Hepatocyte (in vitro differentiated cells): ENCODE measurements around the gene PHLPP1. TPM values are rescaled to one million over a fixed set of nuclear protein-coding genes. Genes with fewer than 3 reads are reported as not detected.

Experiments
- DNase-seq: peaks from one replicate; pipeline ENCODE4 v3.0.0-alpha.2; 2016; ENCODE audit warnings: low spot score
- H2AFZ ChIP-seq: fragments of 200-600 bp; sonication (generic); 2 replicates; pipeline ENCODE4 v1.6.0; 2016; ENCODE audit warnings: antibody characterized with exemption, mild to moderate bottlenecking
- H3K27ac ChIP-seq: fragments of 200-600 bp; sonication (generic); 2 replicates; pipeline ENCODE4 v1.5.1; 2016; ENCODE audit warnings: mild to moderate bottlenecking
- H3K27me3 ChIP-seq: fragments of 200-600 bp; sonication (generic); 2 replicates; pipeline ENCODE4 v1.6.1; 2016
- H3K36me3 ChIP-seq: fragments of 200-600 bp; sonication (generic); replicated peaks from 2 replicates; pipeline ENCODE4 v1.5.1; 2016; ENCODE audit warnings: low read depth; ENCODE audit not compliant: insufficient read depth
- H3K4me1 ChIP-seq: fragments of 200-600 bp; sonication (generic); 2 replicates; pipeline ENCODE4 v1.5.1; 2016; ENCODE audit warnings: mild to moderate bottlenecking, moderate library complexity; ENCODE audit not compliant: insufficient read depth
- H3K4me2 ChIP-seq: fragments of 200-600 bp; sonication (generic); 2 replicates; pipeline ENCODE4 v1.6.0; 2016
- H3K4me3 ChIP-seq: fragments of 200-600 bp; sonication (generic); 2 replicates; pipeline ENCODE4 v1.5.1; 2016; ENCODE audit warnings: mild to moderate bottlenecking
- H3K79me2 ChIP-seq: fragments of 200-600 bp; sonication (generic); 2 replicates; pipeline ENCODE4 v1.6.0; 2017; ENCODE audit warnings: mild to moderate bottlenecking
- H3K9me2 ChIP-seq: fragments of 200-600 bp; sonication (generic); replicated peaks from 2 replicates; pipeline ENCODE4 v1.6.0; 2017; ENCODE audit warnings: mild to moderate bottlenecking; ENCODE audit not compliant: insufficient read depth
- H3K9me3 ChIP-seq: fragments of 200-600 bp; sonication (generic); 2 replicates; pipeline ENCODE4 v1.5.1; 2016; ENCODE audit warnings: low read depth, mild to moderate bottlenecking
- H4K20me1 ChIP-seq: fragments of 200-600 bp; sonication (generic); 2 replicates; pipeline ENCODE4 v1.6.0; 2016; ENCODE audit warnings: mild to moderate bottlenecking; ENCODE audit not compliant: insufficient read depth, poor library complexity, severe bottlenecking
- CTCF ChIP-seq: fragments of 200-600 bp; sonication (generic); IDR thresholded peaks from 2 replicates; pipeline ENCODE4 v1.5.1; 2016; ENCODE audit warnings: antibody characterized with exemption, mild to moderate bottlenecking; ENCODE audit not compliant: poor library complexity
- EZH2 ChIP-seq: fragments of 200-600 bp; sonication (generic); IDR thresholded peaks from 2 replicates; pipeline ENCODE4 v1.6.1; 2016; ENCODE audit warnings: antibody characterized with exemption, mild to moderate bottlenecking, borderline replicate concordance
- EZH2phosphoT487 ChIP-seq: fragments of 200-600 bp; sonication (generic); IDR thresholded peaks from one replicate; pipeline ENCODE4 v1.6.1; 2018; ENCODE audit warnings: antibody characterized with exemption, mild to moderate bottlenecking, low read depth, moderate library complexity; ENCODE audit not compliant: unreplicated experiment, severe bottlenecking
- WGBS: methylation state at CpG from one replicate; pipeline ENCODE4 v1.1.6; 2016; ENCODE audit warnings: low lambda C conversion rate; ENCODE audit errors: missing lambda C conversion rate; 5-methylcytosine and 5-hydroxymethylcytosine counted together
- polyA plus RNA-seq: library from polyadenylated mRNA; unstranded; fragments of >200 nt; fragmentation: Nextera tagmentation; extraction: Ambion mirVana; gene quantifications from 2 replicates; pipeline ENCODE4 v1.2.1, GENCODE V29; 2016
- total RNA-seq: library from RNA; depleted of rRNA; stranded (reverse); fragments of >200 nt; gene quantifications from 2 replicates; pipeline ENCODE4 v1.2.3, GENCODE V29; 2014

Gene PHLPP1
- total and polyA plus RNA-seq, 2 experiments from 2014 or later: 7.3 to 14.3 TPM

- WGBS: 100% methylated on average over 2 of the region's 2 CpGs
- no peak for TF ChIP-seq CTCF
- TF ChIP-seq EZH2: no peak
- no peak for TF ChIP-seq EZH2phosphoT487
- H3K36me3 ChIP-seq: no peaks in the 10 kb centered on the region
- no peaks in the 10 kb centered on the region for H3K9me2 ChIP-seq
- H3K27me3 ChIP-seq: no peaks in the 10 kb centered on the region
- H3K4me1 ChIP-seq: peaks cover 6% of the 10 kb centered on the region
- no peak overlapping the region for H3K4me3 ChIP-seq
- H3K27ac ChIP-seq: no peak overlapping the region
- no peaks in the 10 kb centered on the region for H3K9me3 ChIP-seq
- DNase-seq: no peak
- H4K20me1 ChIP-seq: no peaks in the 10 kb centered on the region
- H2AFZ ChIP-seq: no peak overlapping the region
- peaks cover 95% of the 10 kb centered on the region for H3K79me2 ChIP-seq
- H3K4me2 ChIP-seq: no peak overlapping the region
These were observed 12.9 kb downstream of the PHLPP1 start for GRCh38 chr18:62728254-62728653.

GRCh38 chr18:62729487-62730386 is 14.4 kb downstream of the PHLPP1 start:
- H3K79me2 ChIP-seq: peaks cover 99% of the 10 kb centered on the region
- TF ChIP-seq CTCF (no peak), EZH2phosphoT487 (no peak), EZH2 (no peak)
- no peak overlapping the region for H3K27ac ChIP-seq
- no peaks in the 10 kb centered on the region for H4K20me1 ChIP-seq
- no peaks in the 10 kb centered on the region for H3K9me2 ChIP-seq
- no peaks in the 10 kb centered on the region for H3K4me1 ChIP-seq
- WGBS: 91% methylated on average over 13 of the region's 13 CpGs
- H3K4me3 ChIP-seq: no peak overlapping the region
- H3K4me2 ChIP-seq: no peak overlapping the region
- H3K27me3 ChIP-seq: no peaks in the 10 kb centered on the region
- H3K9me3 ChIP-seq: no peaks in the 10 kb centered on the region
- H3K36me3 ChIP-seq: no peaks in the 10 kb centered on the region
- H2AFZ ChIP-seq: no peak overlapping the region
- no peak for DNase-seq

GRCh38 chr18:62730941-62731340 is 15.6 kb downstream of the PHLPP1 start:
- Histone ChIP-seq H3K4me1 (no peaks in the 10 kb centered on the region), H3K79me2 (peaks cover 99% of the 10 kb centered on the region), H3K9me3 (no peaks in the 10 kb centered on the region), H3K4me3 (no peak overlapping the region), H3K27ac (no peak overlapping the region), H3K4me2 (no peak overlapping the region), H3K9me2 (no peaks in the 10 kb centered on the region), H3K27me3 (no peaks in the 10 kb centered on the region), H3K36me3 (no peaks in the 10 kb centered on the region), H4K20me1 (no peaks in the 10 kb centered on the region), H2AFZ (no peak overlapping the region)
- TF ChIP-seq EZH2phosphoT487: no peak
- no peak for DNase-seq
- 90% methylated on average over 3 of the region's 3 CpGs for WGBS

GRCh38 chr18:62732617-62733016 is 17.3 kb downstream of the PHLPP1 start:
- Histone ChIP-seq H3K36me3 (no peaks in the 10 kb centered on the region), H3K9me2 (no peaks in the 10 kb centered on the region), H3K4me2 (no peak overlapping the region), H3K27ac (no peak overlapping the region), H3K4me3 (no peak overlapping the region), H3K27me3 (no peaks in the 10 kb centered on the region), H3K9me3 (no peaks in the 10 kb centered on the region), H2AFZ (no peak overlapping the region), H4K20me1 (no peaks in the 10 kb centered on the region), H3K79me2 (peaks cover 99% of the 10 kb centered on the region), H3K4me1 (no peaks in the 10 kb centered on the region)
- 96% methylated on average over 1 of the region's 1 CpG for WGBS
- DNase-seq: no peak
- TF ChIP-seq EZH2 (no peak), CTCF (no peak), EZH2phosphoT487 (no peak)
